Memory B cell (primary cell): Measurements from ENCODE around the gene BCOR.
A peak's percentile ranks its signal among the peaks of the same experiment; 100 is the strongest.

Experiments used
- ATAC-seq: fragments of 150-1000 bp; cut with Tn5 transposase; 2 replicates; pipeline ENCODE4 v1.10.0; 2021; ENCODE audit warnings: low read depth, mild to moderate bottlenecking, moderate library complexity
- DNase-seq, 2 donors: peaks; one replicate each; pipeline ENCODE4 v3.0.0; 2022; ENCODE audit warnings: low spot score in 2 of 2
- H3K27ac Mint-ChIP-seq: one replicate; pipeline ENCODE4 v1.8.0; 2022; ENCODE audit warnings: mild to moderate bottlenecking, moderate library complexity, mixed read lengths
- H3K27me3 Mint-ChIP-seq: one replicate; pipeline ENCODE4 v1.8.0; 2022; ENCODE audit warnings: mixed read lengths
- H3K36me3 Mint-ChIP-seq: one replicate; pipeline ENCODE4 v1.8.0; 2022; ENCODE audit warnings: mild to moderate bottlenecking, mixed read lengths
- H3K4me1 Mint-ChIP-seq: one replicate; pipeline ENCODE4 v1.8.0; 2022; ENCODE audit warnings: mixed read lengths
- H3K4me3 Mint-ChIP-seq: one replicate; pipeline ENCODE4 v1.8.0; 2022; ENCODE audit warnings: mild to moderate bottlenecking, moderate library complexity, mixed read lengths
- H3K9me3 Mint-ChIP-seq: one replicate; pipeline ENCODE4 v1.8.0; 2022; ENCODE audit warnings: mixed read lengths

BCOR gene

GRCh38 chrX:40077906-40078305, 19.9 kb downstream of the BCOR start:
- DNase-seq (no peak), ATAC-seq (no peak)
- Mint-ChIP-seq H3K9me3 (no peaks in the 10 kb centered on the region), H3K4me3 (no peak overlapping the region), H3K36me3 (peaks cover 6% of the 10 kb centered on the region), H3K27me3 (no peaks in the 10 kb centered on the region), H3K27ac (peak overlapping the region; percentile 55), H3K4me1 (peaks cover 8% of the 10 kb centered on the region)

GRCh38 chrX:40076750-40077575, 20.8 kb downstream of the BCOR start:
- no peaks in the 10 kb centered on the region for H3K9me3 Mint-ChIP-seq
- peaks cover 6% of the 10 kb centered on the region for H3K4me1 Mint-ChIP-seq
- H3K27ac Mint-ChIP-seq: no peak overlapping the region
- ATAC-seq: no peak
- H3K4me3 Mint-ChIP-seq: no peak overlapping the region
- H3K27me3 Mint-ChIP-seq: no peaks in the 10 kb centered on the region
- DNase-seq: no peak
- H3K36me3 Mint-ChIP-seq: peaks cover 6% of the 10 kb centered on the region

- ATAC-seq: no peak
- H3K4me3 Mint-ChIP-seq: no peak overlapping the region
- no peak overlapping the region for H3K27ac Mint-ChIP-seq
- H3K4me1 Mint-ChIP-seq: peaks cover 2% of the 10 kb centered on the region
- H3K9me3 Mint-ChIP-seq: no peaks in the 10 kb centered on the region
- H3K36me3 Mint-ChIP-seq: peaks cover 15% of the 10 kb centered on the region
- H3K27me3 Mint-ChIP-seq: no peaks in the 10 kb centered on the region
- no peak for DNase-seq
Observed at GRCh38 chrX:40074959-40075332, 22.8 kb downstream of the BCOR start.

- no peaks in the 10 kb centered on the region for H3K27me3 Mint-ChIP-seq
- no peak for ATAC-seq
- peaks cover 17% of the 10 kb centered on the region for H3K36me3 Mint-ChIP-seq
- H3K4me1 Mint-ChIP-seq: peaks cover 2% of the 10 kb centered on the region
- H3K4me3 Mint-ChIP-seq: no peak overlapping the region
- no peak overlapping the region for H3K27ac Mint-ChIP-seq
- DNase-seq: no peak
- no peaks in the 10 kb centered on the region for H3K9me3 Mint-ChIP-seq
Observed at GRCh38 chrX:40074080-40074958, 23.4 kb downstream of the BCOR start.

GRCh38 chrX:40073439-40074054, 24.2 kb downstream of the BCOR start:
- ATAC-seq (no peak), DNase-seq (no peak)
- H3K36me3 Mint-ChIP-seq: peaks cover 21% of the 10 kb centered on the region

GRCh38 chrX:40072246-40072645, 25.5 kb downstream of the BCOR start:
- Mint-ChIP-seq H3K27ac (no peak overlapping the region), H3K9me3 (no peaks in the 10 kb centered on the region), H3K4me3 (no peak overlapping the region), H3K4me1 (no peaks in the 10 kb centered on the region), H3K27me3 (no peaks in the 10 kb centered on the region), H3K36me3 (peaks cover 26% of the 10 kb centered on the region)
- DNase-seq: no peak
- ATAC-seq: no peak

More at GRCh38 chrX:40073439-40074054, 24.2 kb downstream of the BCOR start:
- Mint-ChIP-seq H3K4me1 (peaks cover 2% of the 10 kb centered on the region), H3K27ac (no peak overlapping the region), H3K27me3 (no peaks in the 10 kb centered on the region), H3K4me3 (no peak overlapping the region), H3K9me3 (no peaks in the 10 kb centered on the region)

GRCh38 chrX:40068048-40068447, 29.7 kb downstream of the BCOR start:
- H3K4me1 Mint-ChIP-seq: no peaks in the 10 kb centered on the region
- no peak for ATAC-seq
- peaks cover 26% of the 10 kb centered on the region for H3K36me3 Mint-ChIP-seq
- H3K27ac Mint-ChIP-seq: no peak overlapping the region
- no peak overlapping the region for H3K4me3 Mint-ChIP-seq
- H3K27me3 Mint-ChIP-seq: no peaks in the 10 kb centered on the region
- H3K9me3 Mint-ChIP-seq: no peaks in the 10 kb centered on the region
- DNase-seq: no peak

GRCh38 chrX:40066700-40067099, 31.1 kb downstream of the BCOR start:
- DNase-seq (no peak), ATAC-seq (no peak)
- Mint-ChIP-seq H3K4me3 (no peak overlapping the region), H3K9me3 (no peaks in the 10 kb centered on the region), H3K27ac (no peak overlapping the region), H3K4me1 (no peaks in the 10 kb centered on the region), H3K36me3 (peaks cover 27% of the 10 kb centered on the region), H3K27me3 (no peaks in the 10 kb centered on the region)

- Mint-ChIP-seq H3K36me3 (peaks cover 26% of the 10 kb centered on the region), H3K4me1 (no peaks in the 10 kb centered on the region), H3K9me3 (no peaks in the 10 kb centered on the region), H3K27ac (no peak overlapping the region), H3K27me3 (no peaks in the 10 kb centered on the region), H3K4me3 (no peak overlapping the region)
- DNase-seq (no peak), ATAC-seq (no peak)
Observed at GRCh38 chrX:40065296-40066046, 32.3 kb downstream of the BCOR start.

- H3K27ac Mint-ChIP-seq: no peak overlapping the region
Observed at GRCh38 chrX:40064055-40064597, 33.6 kb downstream of the BCOR start.

GRCh38 chrX:40063555-40063954, 34.2 kb downstream of the BCOR start:
- no peaks in the 10 kb centered on the region for H3K4me1 Mint-ChIP-seq
- no peak for ATAC-seq
- no peaks in the 10 kb centered on the region for H3K9me3 Mint-ChIP-seq
- DNase-seq: no peak
- H3K27ac Mint-ChIP-seq: no peak overlapping the region
- H3K36me3 Mint-ChIP-seq: peaks cover 15% of the 10 kb centered on the region
- H3K27me3 Mint-ChIP-seq: no peaks in the 10 kb centered on the region
- H3K4me3 Mint-ChIP-seq: no peak overlapping the region

More at GRCh38 chrX:40064055-40064597, 33.6 kb downstream of the BCOR start:
- Mint-ChIP-seq H3K36me3 (peaks cover 19% of the 10 kb centered on the region), H3K4me1 (no peaks in the 10 kb centered on the region), H3K27me3 (no peaks in the 10 kb centered on the region), H3K9me3 (no peaks in the 10 kb centered on the region), H3K4me3 (no peak overlapping the region)
- ATAC-seq: no peak
- no peak for DNase-seq

GRCh38 chrX:40062525-40063155, 35.1 kb downstream of the BCOR start:
- Mint-ChIP-seq H3K9me3 (no peaks in the 10 kb centered on the region), H3K4me3 (no peak overlapping the region), H3K4me1 (no peaks in the 10 kb centered on the region), H3K27ac (no peak overlapping the region), H3K36me3 (peaks cover 12% of the 10 kb centered on the region), H3K27me3 (no peaks in the 10 kb centered on the region)
- no peak for DNase-seq
- ATAC-seq: no peak

GRCh38 chrX:40061871-40062524, 35.8 kb downstream of the BCOR start:
- DNase-seq (no peak), ATAC-seq (no peak)
- no peaks in the 10 kb centered on the region for H3K9me3 Mint-ChIP-seq
- H3K36me3 Mint-ChIP-seq: peaks cover 12% of the 10 kb centered on the region
- no peak overlapping the region for H3K27ac Mint-ChIP-seq
- H3K4me1 Mint-ChIP-seq: no peaks in the 10 kb centered on the region
- H3K4me3 Mint-ChIP-seq: no peak overlapping the region
- no peaks in the 10 kb centered on the region for H3K27me3 Mint-ChIP-seq
